ENCODE measurements around the gene ZNF419. TPM values are rescaled to one million over a fixed set of nuclear protein-coding genes. Genes with fewer than 3 reads are reported as not detected.

ZNF419 gene
- total RNA-seq, result 12.9 and 13.5 TPM in 2 replicates

GRCh38 chr19:57487477-57488298, at the start of gene ZNF419:
Gene ZNF419 (plus strand): TSS chr19:57487750. CDS start chr19:57487951, 201 bp downstream.

GRCh38 chr19:57477191-57478008, 10.2 kb upstream of the ZNF419 start, which contains the start of gene ZNF772:
Gene ZNF772 (minus strand): TSS chr19:57477566. CDS start chr19:57477309, 257 bp downstream.

GRCh38 chr19:57499680-57500395, 12.3 kb downstream of the ZNF419 start, which contains the start of gene ZNF773:
Gene ZNF773 (plus strand): TSS chr19:57499938. CDS start chr19:57500081, 143 bp downstream.

GRCh38 chr19:57527136-57527881, 39.8 kb downstream of the ZNF419 start, which contains the start of gene ZNF549:
Gene ZNF549 (plus strand): TSS chr19:57527356. CDS start chr19:57527574, 218 bp downstream.

Other genes with a start within 250 kb of the ZNF419 start
- gene ZNF805, start 247.1 kb upstream of the ZNF419 start, total RNA-seq, result 23.9 and 25.1 TPM in 2 replicates
- gene ZNF460, start 207.3 kb upstream of the ZNF419 start, total RNA-seq, result 74.9 and 76.0 TPM in 2 replicates
- gene ZNF543, start 167.3 kb upstream of the ZNF419 start, total RNA-seq, result 10.7 and 10.8 TPM in 2 replicates
- gene ZNF304, start 136.5 kb upstream of the ZNF419 start, total RNA-seq, result 11.9 and 14.1 TPM in 2 replicates
- 9.1 and 11.5 TPM in 2 replicates for gene TRAPPC2B, start 124.2 kb upstream of the ZNF419 start, total RNA-seq
- 4.7 and 5.8 TPM in 2 replicates for gene ZNF547, start 124.2 kb upstream of the ZNF419 start, total RNA-seq
- 24.7 and 25.1 TPM in 2 replicates for gene ZNF548, start 97.9 kb upstream of the ZNF419 start, total RNA-seq
- gene ZNF17, start 76.6 kb upstream of the ZNF419 start, total RNA-seq, result 11.7 and 12.3 TPM in 2 replicates
- 7.6 and 12.2 TPM in 2 replicates for gene ZNF749, start 52.4 kb upstream of the ZNF419 start, total RNA-seq
- gene VN1R1, start 30.6 kb upstream of the ZNF419 start, total RNA-seq, result 0.79 and 0.99 TPM in 2 replicates
- gene ZNF772, start 10.2 kb upstream of the ZNF419 start, total RNA-seq, result 27.3 and 31.0 TPM in 2 replicates
- 14.1 and 16.5 TPM in 2 replicates for gene ZNF773, start 12.2 kb downstream of the ZNF419 start, total RNA-seq
- 5.8 and 6.2 TPM in 2 replicates for gene ZNF549, start 39.6 kb downstream of the ZNF419 start, total RNA-seq
- gene ZNF550, start 72.1 kb downstream of the ZNF419 start, total RNA-seq, result 6.9 and 9.1 TPM in 2 replicates
- 5.2 and 6.1 TPM in 2 replicates for gene ZNF416, start 91.2 kb downstream of the ZNF419 start, total RNA-seq
- 7.6 and 12.0 TPM in 2 replicates for gene ZIK1, start 96.4 kb downstream of the ZNF419 start, total RNA-seq
- gene ZNF530, start 112.1 kb downstream of the ZNF419 start, total RNA-seq, result 3.6 and 4.2 TPM in 2 replicates
- gene ZNF134, start 126.5 kb downstream of the ZNF419 start, total RNA-seq, result 18.3 and 18.9 TPM in 2 replicates
- gene ZNF211, start 145.4 kb downstream of the ZNF419 start, total RNA-seq, result 10.2 and 11.8 TPM in 2 replicates
- not detected in 2 replicates for gene ZSCAN4, start 181.2 kb downstream of the ZNF419 start, total RNA-seq
- gene ZNF551, start 194.2 kb downstream of the ZNF419 start, total RNA-seq, result 4.8 and 8.2 TPM in 2 replicates
- gene ZNF154, start 221.5 kb downstream of the ZNF419 start, total RNA-seq, result 5.4 and 7.1 TPM in 2 replicates
- 11.9 and 13.2 TPM in 2 replicates for gene ZNF671, start 239.9 kb downstream of the ZNF419 start, total RNA-seq